ENCODE measurements around the gene KIRREL3. TPM values are rescaled to one million over a fixed set of nuclear protein-coding genes. Genes with fewer than 3 reads are reported as not detected.
"Not testable (repeated sequence)": the region's sequence is repeated elsewhere in the genome, so short reads cannot be mapped to it uniquely, and the experiment has no call there.

The KIRREL3 gene
- total RNA-seq, 1 donor from 2014 or later = not detected

- intact Hi-C loops (cut with micrococcal nuclease) = no loop called here
- H3K36me3 Mint-ChIP-seq (ENCODE audit: low read depth) = no peaks in the 10 kb centered on the region
- H3K4me3 Mint-ChIP-seq = no peak overlapping the region
- H3K27ac Mint-ChIP-seq = no peak overlapping the region
- no peaks in the 10 kb centered on the region for H3K4me1 Mint-ChIP-seq
- H3K9me3 Mint-ChIP-seq = no peaks in the 10 kb centered on the region
- no peaks in the 10 kb centered on the region for H3K27me3 Mint-ChIP-seq
- no peak for DNase-seq
Measured at GRCh38 chr11:126405374-126405773, 595.2 kb downstream of the KIRREL3 start.

- Mint-ChIP-seq H3K4me3 (no peak overlapping the region), H3K27ac (no peak overlapping the region), H3K4me1 (no peaks in the 10 kb centered on the region), H3K36me3 (ENCODE audit: low read depth) (no peaks in the 10 kb centered on the region), H3K27me3 (no peaks in the 10 kb centered on the region), H3K9me3 (no peaks in the 10 kb centered on the region)
- DNase-seq = no peak
- intact Hi-C loops (cut with micrococcal nuclease) = no loop called here
Measured at GRCh38 chr11:126404367-126404766, 596.2 kb downstream of the KIRREL3 start.

DNA sequence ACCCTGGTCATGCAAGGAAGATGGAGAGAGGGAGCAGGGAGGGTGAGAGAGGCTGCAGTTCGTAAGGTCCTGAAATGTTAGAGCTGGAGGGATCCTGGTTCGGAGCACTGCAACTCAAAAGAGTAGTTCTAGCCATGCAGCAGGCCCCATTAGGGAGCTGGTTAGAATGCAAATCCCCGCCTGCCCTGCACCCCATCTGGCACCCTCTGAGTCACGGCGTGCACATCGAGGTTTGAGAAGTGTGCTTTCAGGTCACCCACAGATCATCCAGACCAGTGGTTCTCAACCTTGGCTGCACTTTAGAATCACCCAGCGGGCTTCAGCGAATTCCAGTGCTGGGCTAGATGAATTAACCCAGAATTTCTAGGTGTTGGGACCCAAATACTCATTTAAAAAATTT lies 596.9 kb downstream of the KIRREL3 start:
- Mint-ChIP-seq H3K4me3 (no peak overlapping the region), H3K36me3 (ENCODE audit: low read depth) (no peaks in the 10 kb centered on the region)

DNA sequence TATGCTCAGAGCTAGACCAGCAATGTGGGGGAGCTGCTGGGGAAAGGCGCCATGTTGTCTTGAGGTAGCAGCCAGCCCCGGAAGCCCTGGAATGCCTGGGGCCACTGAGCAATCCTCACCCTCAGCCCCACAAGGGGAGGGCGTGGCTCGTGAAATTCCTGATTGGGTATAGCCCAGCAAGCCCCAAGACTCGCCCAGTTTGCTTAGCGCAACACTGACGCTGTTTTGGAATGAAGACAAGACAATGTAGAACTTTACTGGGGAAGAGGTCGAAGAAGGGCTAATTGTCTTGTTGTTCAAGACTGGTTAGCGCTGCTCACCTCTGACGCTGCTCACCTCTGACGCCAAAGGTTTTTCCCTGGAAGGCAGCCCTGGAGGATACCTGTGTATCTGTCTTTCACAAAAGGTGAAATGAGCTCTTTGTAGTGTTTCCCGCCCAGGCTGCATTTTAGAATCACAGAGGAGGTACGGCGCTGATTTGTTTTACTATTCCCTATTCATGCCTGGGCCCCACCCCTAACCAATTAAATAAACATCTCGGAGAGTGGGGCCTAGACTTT lies 597.5 kb downstream of the KIRREL3 start:
- intact Hi-C loops (cut with micrococcal nuclease) = no loop called here
- H3K4me3 Mint-ChIP-seq = no peak overlapping the region
- no peak overlapping the region for H3K27ac Mint-ChIP-seq

More for the DNA sequence above, 596.9 kb downstream of the KIRREL3 start:
- no peak for DNase-seq
- H3K9me3 Mint-ChIP-seq = no peaks in the 10 kb centered on the region
- no peak overlapping the region for H3K27ac Mint-ChIP-seq
- intact Hi-C loops (cut with micrococcal nuclease) = no loop called here
- no peaks in the 10 kb centered on the region for H3K27me3 Mint-ChIP-seq
- H3K4me1 Mint-ChIP-seq = no peaks in the 10 kb centered on the region

GRCh38 chr11:126400479-126400878 lies 600.1 kb downstream of the KIRREL3 start:
- DNase-seq = no peak
- Mint-ChIP-seq H3K27ac (no peak overlapping the region), H3K9me3 (no peaks in the 10 kb centered on the region), H3K4me1 (no peaks in the 10 kb centered on the region), H3K27me3 (no peaks in the 10 kb centered on the region), H3K4me3 (no peak overlapping the region), H3K36me3 (ENCODE audit: low read depth) (no peaks in the 10 kb centered on the region)
- intact Hi-C loops (cut with micrococcal nuclease) = no loop called here

More for the DNA sequence above, 597.5 kb downstream of the KIRREL3 start:
- no peaks in the 10 kb centered on the region for H3K9me3 Mint-ChIP-seq
- H3K36me3 Mint-ChIP-seq (ENCODE audit: low read depth) = no peaks in the 10 kb centered on the region
- DNase-seq = no peak
- H3K27me3 Mint-ChIP-seq = no peaks in the 10 kb centered on the region
- H3K4me1 Mint-ChIP-seq = no peaks in the 10 kb centered on the region

GRCh38 chr11:126400019-126400418 lies 600.6 kb downstream of the KIRREL3 start:
- Mint-ChIP-seq H3K4me1 (no peaks in the 10 kb centered on the region), H3K4me3 (no peak overlapping the region), H3K27ac (no peak overlapping the region), H3K36me3 (ENCODE audit: low read depth) (no peaks in the 10 kb centered on the region), H3K27me3 (no peaks in the 10 kb centered on the region), H3K9me3 (no peaks in the 10 kb centered on the region)
- intact Hi-C loops (cut with micrococcal nuclease) = no loop called here
- no peak for DNase-seq

DNA sequence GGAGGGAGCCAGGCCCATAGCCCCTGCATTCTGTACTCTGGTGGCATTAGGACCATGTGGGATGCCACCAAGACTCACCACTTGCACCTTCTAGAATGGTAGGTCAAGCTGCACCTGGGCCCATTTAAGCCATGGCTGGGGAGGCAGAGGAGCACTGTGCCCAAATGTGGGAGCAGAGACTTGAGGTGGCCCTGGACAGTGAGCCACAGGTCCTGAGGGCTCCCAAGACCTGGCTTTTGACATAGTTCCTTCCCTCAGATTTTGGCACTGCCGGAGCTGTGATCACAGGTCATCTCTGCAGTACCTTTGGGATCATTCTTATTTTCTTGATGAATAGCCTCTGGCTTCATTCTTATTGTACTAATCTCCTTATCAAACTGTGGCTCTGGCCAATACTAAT lies 601.8 kb downstream of the KIRREL3 start:
- Mint-ChIP-seq H3K4me1 (no peaks in the 10 kb centered on the region), H3K36me3 (ENCODE audit: low read depth) (no peaks in the 10 kb centered on the region), H3K27ac (no peak overlapping the region), H3K9me3 (no peaks in the 10 kb centered on the region), H3K27me3 (no peaks in the 10 kb centered on the region), H3K4me3 (no peak overlapping the region)
- intact Hi-C loops (cut with micrococcal nuclease) = no loop called here
- DNase-seq = no peak

GRCh38 chr11:126398296-126398695 lies 602.3 kb downstream of the KIRREL3 start:
- no peaks in the 10 kb centered on the region for H3K9me3 Mint-ChIP-seq
- intact Hi-C loops (cut with micrococcal nuclease) = no loop called here

DNA sequence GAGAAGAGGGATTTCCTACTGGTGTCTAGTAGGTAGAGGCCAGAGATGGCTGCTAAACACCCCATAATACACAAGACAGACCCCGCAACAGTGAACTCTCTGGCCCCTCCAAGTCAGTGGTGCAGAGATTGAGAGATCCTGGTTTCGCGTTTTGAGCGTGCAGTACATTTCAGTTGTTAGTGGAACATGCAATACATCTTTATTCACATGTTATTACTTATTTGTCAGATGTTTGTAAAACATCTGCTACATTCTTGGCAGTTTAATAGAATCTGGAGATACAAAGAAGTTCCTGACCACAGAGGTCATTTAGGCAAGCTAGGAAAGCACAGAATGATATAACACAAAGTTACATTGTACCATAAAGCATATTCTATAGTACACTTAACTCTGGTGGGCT lies 603.6 kb downstream of the KIRREL3 start:
- no peaks in the 10 kb centered on the region for H3K36me3 Mint-ChIP-seq (ENCODE audit: low read depth)
- intact Hi-C loops (cut with micrococcal nuclease) = no loop called here
- H3K4me1 Mint-ChIP-seq = no peaks in the 10 kb centered on the region
- no peak for DNase-seq
- H3K4me3 Mint-ChIP-seq = no peak overlapping the region
- H3K9me3 Mint-ChIP-seq = no peaks in the 10 kb centered on the region
- no peak overlapping the region for H3K27ac Mint-ChIP-seq
- no peaks in the 10 kb centered on the region for H3K27me3 Mint-ChIP-seq

More at GRCh38 chr11:126398296-126398695, 602.3 kb downstream of the KIRREL3 start:
- H3K36me3 Mint-ChIP-seq (ENCODE audit: low read depth) = no peaks in the 10 kb centered on the region
- no peak overlapping the region for H3K4me3 Mint-ChIP-seq
- DNase-seq = no peak
- H3K27me3 Mint-ChIP-seq = no peaks in the 10 kb centered on the region
- no peaks in the 10 kb centered on the region for H3K4me1 Mint-ChIP-seq
- H3K27ac Mint-ChIP-seq = no peak overlapping the region

- DNase-seq; H3K4me1 Mint-ChIP-seq; H3K4me3 Mint-ChIP-seq; H3K9me3 Mint-ChIP-seq; H3K27ac Mint-ChIP-seq; H3K36me3 Mint-ChIP-seq (ENCODE audit: low read depth); intact Hi-C loops (cut with micrococcal nuclease); H3K27me3 Mint-ChIP-seq: not testable (repeated sequence)
Measured at GRCh38 chr11:126396266-126396665, 604.3 kb downstream of the KIRREL3 start.

DNA sequence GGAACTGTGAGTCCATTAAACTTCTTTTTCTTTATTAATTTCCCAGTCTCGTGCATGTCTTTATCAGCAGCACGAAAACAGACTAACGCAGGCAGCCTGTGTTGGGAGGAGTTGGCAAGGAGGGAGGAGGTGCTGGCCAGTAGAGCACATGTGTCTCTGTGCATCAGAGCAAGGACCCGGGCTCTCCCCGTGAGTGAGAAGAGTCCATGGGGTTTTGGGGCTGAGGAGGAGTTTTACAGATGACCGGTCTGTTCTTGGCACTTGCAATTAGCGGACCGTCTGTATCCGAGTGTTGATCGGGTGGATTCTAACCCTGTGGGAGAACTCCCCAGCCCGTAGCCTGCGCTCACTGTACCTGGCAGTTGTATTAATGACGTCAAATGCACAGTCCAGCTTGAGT lies 604.8 kb downstream of the KIRREL3 start:
- H3K36me3 Mint-ChIP-seq (ENCODE audit: low read depth); H3K9me3 Mint-ChIP-seq; H3K4me3 Mint-ChIP-seq; H3K27ac Mint-ChIP-seq; intact Hi-C loops (cut with micrococcal nuclease); H3K4me1 Mint-ChIP-seq; DNase-seq; H3K27me3 Mint-ChIP-seq: not testable (repeated sequence)

- H3K36me3 Mint-ChIP-seq (ENCODE audit: low read depth); H3K27me3 Mint-ChIP-seq; H3K9me3 Mint-ChIP-seq; H3K4me3 Mint-ChIP-seq; H3K27ac Mint-ChIP-seq; DNase-seq; intact Hi-C loops (cut with micrococcal nuclease); H3K4me1 Mint-ChIP-seq: not testable (repeated sequence)
Measured at GRCh38 chr11:126394634-126395072, 605.9 kb downstream of the KIRREL3 start.

GRCh38 chr11:126394036-126394435 lies 606.5 kb downstream of the KIRREL3 start:
- H3K4me1 Mint-ChIP-seq = no peaks in the 10 kb centered on the region
- no peak for DNase-seq
- H3K4me3 Mint-ChIP-seq = no peak overlapping the region
- intact Hi-C loops (cut with micrococcal nuclease) = no loop called here
- H3K9me3 Mint-ChIP-seq = no peaks in the 10 kb centered on the region
- H3K27me3 Mint-ChIP-seq = no peaks in the 10 kb centered on the region
- H3K36me3 Mint-ChIP-seq (ENCODE audit: low read depth) = no peaks in the 10 kb centered on the region
- no peak overlapping the region for H3K27ac Mint-ChIP-seq

DNA sequence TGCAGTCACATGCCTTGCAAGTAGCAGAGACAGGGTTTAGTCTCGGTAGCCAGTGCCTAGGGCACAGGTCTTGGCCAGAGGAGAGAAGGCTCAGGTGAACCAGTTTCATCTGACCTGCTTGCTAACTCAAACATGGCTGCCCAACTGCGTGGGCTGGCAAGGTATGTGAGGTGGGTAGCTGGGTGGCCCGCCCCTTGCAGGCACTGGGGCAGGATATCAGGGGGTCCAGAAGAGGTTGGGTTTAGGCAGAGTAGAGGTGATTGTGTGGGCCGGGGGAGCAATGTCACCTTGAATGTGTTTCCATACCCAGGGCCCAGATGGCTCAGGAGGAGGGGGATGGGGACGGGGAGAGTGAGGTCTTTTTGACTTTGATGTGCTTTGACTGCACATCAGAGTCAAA lies 607.4 kb downstream of the KIRREL3 start:
- no peaks in the 10 kb centered on the region for H3K36me3 Mint-ChIP-seq (ENCODE audit: low read depth)
- no peak overlapping the region for H3K27ac Mint-ChIP-seq
- no peak overlapping the region for H3K4me3 Mint-ChIP-seq
- intact Hi-C loops (cut with micrococcal nuclease) = no loop called here
- H3K9me3 Mint-ChIP-seq = no peaks in the 10 kb centered on the region
- no peaks in the 10 kb centered on the region for H3K27me3 Mint-ChIP-seq
- no peak for DNase-seq
- H3K4me1 Mint-ChIP-seq = no peaks in the 10 kb centered on the region

DNA sequence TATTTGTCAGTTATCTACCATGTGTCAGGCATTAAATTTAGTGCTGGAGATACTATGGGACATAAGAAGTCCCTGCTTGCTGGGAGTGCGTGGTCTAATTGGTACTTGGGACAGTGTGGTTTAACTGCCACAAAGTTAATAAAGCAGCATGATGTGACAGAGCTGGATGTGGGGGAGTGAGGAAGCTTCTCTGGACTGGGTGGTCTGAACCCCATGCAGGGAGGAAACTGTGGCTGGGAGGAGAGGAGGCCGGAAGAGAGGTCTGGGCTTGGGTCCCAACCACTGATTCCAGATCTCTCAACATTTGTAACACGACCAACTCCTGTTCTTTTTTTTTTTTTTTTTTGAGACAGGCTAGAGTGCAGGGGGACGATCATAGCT lies 607.9 kb downstream of the KIRREL3 start:
- intact Hi-C loops (cut with micrococcal nuclease) = no loop called here
- Mint-ChIP-seq H3K36me3 (ENCODE audit: low read depth) (no peaks in the 10 kb centered on the region), H3K27ac (no peak overlapping the region), H3K9me3 (no peaks in the 10 kb centered on the region), H3K4me1 (no peaks in the 10 kb centered on the region), H3K27me3 (no peaks in the 10 kb centered on the region), H3K4me3 (no peak overlapping the region)
- DNase-seq = no peak

Data from activated CD4-positive, alpha-beta T cell treated with anti-CD3 and anti-CD28 coated beads, Interleukin-2, amount 10 ng/mL, durations not matched to agents 24 days and 14 days (primary cell).